HCT116 (cell line): ENCODE measurements around the gene AMDHD2.

ENCODE experiments used
- POLR2AphosphoS5 ChIP-seq: IDR thresholded peaks from 2 replicates; pipeline ENCODE4 v1.6.1; 2011; ENCODE audit warnings: mild to moderate bottlenecking, low read depth, low read length, moderate library complexity
- RAD21 ChIP-seq: IDR thresholded peaks from 2 replicates; pipeline ENCODE4 v1.6.1; 2012; ENCODE audit warnings: low read depth, mild to moderate bottlenecking
- TCF7L2 ChIP-seq: IDR thresholded peaks from 2 replicates; pipeline ENCODE4 v1.7.0; 2011; ENCODE audit warnings: borderline replicate concordance, inconsistent platforms; ENCODE audit not compliant: insufficient read depth, insufficient read length; ENCODE audit errors: extremely low read depth
- ZNF274 ChIP-seq: fragments of 200-500 bp; sonication (Bioruptor generic); IDR thresholded peaks from 2 replicates; pipeline ENCODE4 v1.6.1; 2014; ENCODE audit warnings: mild to moderate bottlenecking, low read depth, low read length, inconsistent platforms
- TF ChIP-seq, protein P1 (sequence below), 3 experiments: fragments of 200-600 bp in 1 of 3; sonication (generic) in 1 of 3; IDR thresholded peaks in 2 of 3; conservative IDR thresholded peaks in 1 of 3; 2 replicates each; pipeline ENCODE4 v1.5.1; 2012 to 2017; ENCODE audit warnings: low read depth in 2 of 3, low read length in 2 of 3, antibody characterized with exemption in 1 of 3, borderline replicate concordance in 1 of 3, control low read depth in 1 of 3, mild to moderate bottlenecking in 1 of 3, mixed read lengths in 1 of 3, mixed run types in 1 of 3, moderate library complexity in 1 of 3; ENCODE audit not compliant: insufficient read depth in 1 of 3

DNA sequence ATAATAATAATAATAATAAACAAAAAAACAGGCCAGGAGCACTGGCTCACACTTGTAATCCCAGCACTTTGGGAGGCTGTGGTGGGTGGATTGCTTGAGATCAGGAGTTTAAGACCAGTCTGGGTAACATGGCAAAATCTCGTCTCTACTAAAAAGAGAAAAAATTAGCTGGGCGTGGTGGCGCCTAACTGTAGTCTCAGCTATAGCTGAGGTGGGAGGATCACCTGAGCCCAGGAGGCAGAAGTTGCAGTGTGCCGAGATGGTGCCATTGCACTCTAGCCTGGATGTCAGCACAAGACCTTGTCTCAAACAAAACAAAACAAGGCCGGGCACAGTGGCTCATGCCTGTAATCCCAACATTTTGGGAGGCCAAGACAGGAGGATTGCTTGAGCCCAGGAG is 25.1 kb upstream of the AMDHD2 start:
- TF ChIP-seq TCF7L2 (no peak), RAD21 (no peak), ZNF274 (no peak), POLR2AphosphoS5 (no peak)
- TF ChIP-seq, protein P1, sequence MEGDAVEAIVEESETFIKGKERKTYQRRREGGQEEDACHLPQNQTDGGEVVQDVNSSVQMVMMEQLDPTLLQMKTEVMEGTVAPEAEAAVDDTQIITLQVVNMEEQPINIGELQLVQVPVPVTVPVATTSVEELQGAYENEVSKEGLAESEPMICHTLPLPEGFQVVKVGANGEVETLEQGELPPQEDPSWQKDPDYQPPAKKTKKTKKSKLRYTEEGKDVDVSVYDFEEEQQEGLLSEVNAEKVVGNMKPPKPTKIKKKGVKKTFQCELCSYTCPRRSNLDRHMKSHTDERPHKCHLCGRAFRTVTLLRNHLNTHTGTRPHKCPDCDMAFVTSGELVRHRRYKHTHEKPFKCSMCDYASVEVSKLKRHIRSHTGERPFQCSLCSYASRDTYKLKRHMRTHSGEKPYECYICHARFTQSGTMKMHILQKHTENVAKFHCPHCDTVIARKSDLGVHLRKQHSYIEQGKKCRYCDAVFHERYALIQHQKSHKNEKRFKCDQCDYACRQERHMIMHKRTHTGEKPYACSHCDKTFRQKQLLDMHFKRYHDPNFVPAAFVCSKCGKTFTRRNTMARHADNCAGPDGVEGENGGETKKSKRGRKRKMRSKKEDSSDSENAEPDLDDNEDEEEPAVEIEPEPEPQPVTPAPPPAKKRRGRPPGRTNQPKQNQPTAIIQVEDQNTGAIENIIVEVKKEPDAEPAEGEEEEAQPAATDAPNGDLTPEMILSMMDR (IDR thresholded peaks at IDR 0.05 in 2 of 3, conservative IDR thresholded peaks at IDR 0.05 in 1 of 3; ENCODE audit: borderline replicate concordance in 1 of 3, insufficient read depth in 1 of 3, low read depth in 2 of 3, low read length in 2 of 3), result no peak
